ENCODE data around the gene HM13. TPM values are rescaled to one million over a fixed set of nuclear protein-coding genes. Genes with fewer than 3 reads are reported as not detected.

HM13 gene
- total and polyA plus RNA-seq, 2 of the 13 experiments (the other 11 are each of a cell fraction or from before 2014, with no cell fraction given) = 118 to 243 TPM

DNA sequence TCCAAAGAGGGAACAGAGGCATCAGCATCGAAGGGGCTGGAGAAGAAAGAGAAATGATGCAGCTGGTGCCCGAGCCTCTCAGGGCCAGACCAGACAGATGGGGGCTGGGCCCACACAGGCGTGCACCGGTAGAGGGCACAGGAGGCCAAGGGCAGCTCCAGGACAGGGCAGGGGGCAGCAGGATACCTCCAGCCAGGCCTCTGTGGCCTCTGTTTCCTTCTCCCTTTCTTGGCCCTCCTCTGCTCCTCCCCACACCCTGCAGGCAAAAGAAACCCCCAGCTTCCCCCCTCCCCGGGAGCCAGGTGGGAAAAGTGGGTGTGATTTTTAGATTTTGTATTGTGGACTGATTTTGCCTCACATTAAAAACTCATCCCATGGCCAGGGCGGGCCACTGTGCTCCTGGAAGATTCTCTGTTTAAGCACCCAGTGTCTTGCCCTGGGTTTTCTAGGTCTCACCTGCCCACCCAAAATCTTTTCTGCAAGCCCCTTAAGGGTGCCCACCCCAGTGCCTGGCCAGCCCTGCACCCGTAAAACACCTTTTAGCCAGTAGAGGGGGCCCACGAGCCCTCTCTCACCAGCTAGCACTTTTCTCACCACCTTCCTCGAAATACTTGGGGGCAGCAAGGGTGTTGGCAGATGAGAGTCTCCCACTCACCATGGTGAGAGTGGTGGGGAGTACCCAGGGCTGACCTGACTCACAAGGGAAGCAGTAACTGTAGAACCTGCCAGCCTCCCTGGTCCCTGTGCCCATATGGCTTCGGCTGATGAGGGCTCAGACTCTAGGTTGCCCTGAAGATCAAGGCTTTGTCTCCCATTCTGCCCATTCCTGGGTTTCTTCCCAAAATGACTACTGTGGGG lies 55.1 kb downstream of the HM13 start (continued):
- TF ChIP-seq, protein P1, sequence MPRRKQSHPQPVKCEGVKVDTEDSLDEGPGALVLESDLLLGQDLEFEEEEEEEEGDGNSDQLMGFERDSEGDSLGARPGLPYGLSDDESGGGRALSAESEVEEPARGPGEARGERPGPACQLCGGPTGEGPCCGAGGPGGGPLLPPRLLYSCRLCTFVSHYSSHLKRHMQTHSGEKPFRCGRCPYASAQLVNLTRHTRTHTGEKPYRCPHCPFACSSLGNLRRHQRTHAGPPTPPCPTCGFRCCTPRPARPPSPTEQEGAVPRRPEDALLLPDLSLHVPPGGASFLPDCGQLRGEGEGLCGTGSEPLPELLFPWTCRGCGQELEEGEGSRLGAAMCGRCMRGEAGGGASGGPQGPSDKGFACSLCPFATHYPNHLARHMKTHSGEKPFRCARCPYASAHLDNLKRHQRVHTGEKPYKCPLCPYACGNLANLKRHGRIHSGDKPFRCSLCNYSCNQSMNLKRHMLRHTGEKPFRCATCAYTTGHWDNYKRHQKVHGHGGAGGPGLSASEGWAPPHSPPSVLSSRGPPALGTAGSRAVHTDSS (CRISPR knock-in tag; conservative IDR thresholded peaks at IDR 0.05) = peak; percentile 85; the same call in 1 of the 2 replicates
- TF ChIP-seq ELF3 (CRISPR knock-in tag; IDR thresholded peaks at IDR 0.05) (0 out of 2 replicates have a peak, but pooled peaks have one; percentile 14), ZNF350 (CRISPR knock-in tag; IDR thresholded peaks at IDR 0.05; ENCODE audit: borderline replicate concordance, low read depth) (peak; percentile 38; the same call in 1 of the 2 replicates), CENPX (CRISPR knock-in tag; IDR thresholded peaks at IDR 0.05) (no peak), BRD4 (CRISPR knock-in tag; IDR thresholded peaks at IDR 0.05) (0 out of 2 replicates have a peak, but pooled peaks have one; percentile 44), ZNF335 (CRISPR knock-in tag; IDR thresholded peaks at IDR 0.05) (peak; percentile 97)
- TF ChIP-seq, protein P2, sequence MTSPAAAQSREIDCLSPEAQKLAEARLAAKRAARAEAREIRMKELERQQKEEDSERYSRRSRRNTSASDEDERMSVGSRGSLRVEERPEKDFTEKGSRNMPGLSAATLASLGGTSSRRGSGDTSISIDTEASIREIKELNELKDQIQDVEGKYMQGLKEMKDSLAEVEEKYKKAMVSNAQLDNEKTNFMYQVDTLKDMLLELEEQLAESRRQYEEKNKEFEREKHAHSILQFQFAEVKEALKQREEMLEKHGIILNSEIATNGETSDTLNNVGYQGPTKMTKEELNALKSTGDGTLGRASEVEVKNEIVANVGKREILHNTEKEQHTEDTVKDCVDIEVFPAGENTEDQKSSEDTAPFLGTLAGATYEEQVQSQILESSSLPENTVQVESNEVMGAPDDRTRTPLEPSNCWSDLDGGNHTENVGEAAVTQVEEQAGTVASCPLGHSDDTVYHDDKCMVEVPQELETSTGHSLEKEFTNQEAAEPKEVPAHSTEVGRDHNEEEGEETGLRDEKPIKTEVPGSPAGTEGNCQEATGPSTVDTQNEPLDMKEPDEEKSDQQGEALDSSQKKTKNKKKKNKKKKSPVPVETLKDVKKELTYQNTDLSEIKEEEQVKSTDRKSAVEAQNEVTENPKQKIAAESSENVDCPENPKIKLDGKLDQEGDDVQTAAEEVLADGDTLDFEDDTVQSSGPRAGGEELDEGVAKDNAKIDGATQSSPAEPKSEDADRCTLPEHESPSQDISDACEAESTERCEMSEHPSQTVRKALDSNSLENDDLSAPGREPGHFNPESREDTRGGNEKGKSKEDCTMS (CRISPR knock-in tag; conservative IDR thresholded peaks at IDR 0.05) = 0 out of 2 replicates have a peak, but pooled peaks have one; percentile 31
- TF ChIP-seq, protein P3, sequence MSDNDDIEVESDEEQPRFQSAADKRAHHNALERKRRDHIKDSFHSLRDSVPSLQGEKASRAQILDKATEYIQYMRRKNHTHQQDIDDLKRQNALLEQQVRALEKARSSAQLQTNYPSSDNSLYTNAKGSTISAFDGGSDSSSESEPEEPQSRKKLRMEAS (IDR thresholded peaks at IDR 0.05) = 0 out of 2 replicates have a peak, but pooled peaks have one; percentile 32
- TF ChIP-seq, protein P4, sequence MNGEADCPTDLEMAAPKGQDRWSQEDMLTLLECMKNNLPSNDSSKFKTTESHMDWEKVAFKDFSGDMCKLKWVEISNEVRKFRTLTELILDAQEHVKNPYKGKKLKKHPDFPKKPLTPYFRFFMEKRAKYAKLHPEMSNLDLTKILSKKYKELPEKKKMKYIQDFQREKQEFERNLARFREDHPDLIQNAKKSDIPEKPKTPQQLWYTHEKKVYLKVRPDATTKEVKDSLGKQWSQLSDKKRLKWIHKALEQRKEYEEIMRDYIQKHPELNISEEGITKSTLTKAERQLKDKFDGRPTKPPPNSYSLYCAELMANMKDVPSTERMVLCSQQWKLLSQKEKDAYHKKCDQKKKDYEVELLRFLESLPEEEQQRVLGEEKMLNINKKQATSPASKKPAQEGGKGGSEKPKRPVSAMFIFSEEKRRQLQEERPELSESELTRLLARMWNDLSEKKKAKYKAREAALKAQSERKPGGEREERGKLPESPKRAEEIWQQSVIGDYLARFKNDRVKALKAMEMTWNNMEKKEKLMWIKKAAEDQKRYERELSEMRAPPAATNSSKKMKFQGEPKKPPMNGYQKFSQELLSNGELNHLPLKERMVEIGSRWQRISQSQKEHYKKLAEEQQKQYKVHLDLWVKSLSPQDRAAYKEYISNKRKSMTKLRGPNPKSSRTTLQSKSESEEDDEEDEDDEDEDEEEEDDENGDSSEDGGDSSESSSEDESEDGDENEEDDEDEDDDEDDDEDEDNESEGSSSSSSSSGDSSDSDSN (CRISPR knock-in tag; IDR thresholded peaks at IDR 0.05) = peak; percentile 40
- TF ChIP-seq, protein P5, sequence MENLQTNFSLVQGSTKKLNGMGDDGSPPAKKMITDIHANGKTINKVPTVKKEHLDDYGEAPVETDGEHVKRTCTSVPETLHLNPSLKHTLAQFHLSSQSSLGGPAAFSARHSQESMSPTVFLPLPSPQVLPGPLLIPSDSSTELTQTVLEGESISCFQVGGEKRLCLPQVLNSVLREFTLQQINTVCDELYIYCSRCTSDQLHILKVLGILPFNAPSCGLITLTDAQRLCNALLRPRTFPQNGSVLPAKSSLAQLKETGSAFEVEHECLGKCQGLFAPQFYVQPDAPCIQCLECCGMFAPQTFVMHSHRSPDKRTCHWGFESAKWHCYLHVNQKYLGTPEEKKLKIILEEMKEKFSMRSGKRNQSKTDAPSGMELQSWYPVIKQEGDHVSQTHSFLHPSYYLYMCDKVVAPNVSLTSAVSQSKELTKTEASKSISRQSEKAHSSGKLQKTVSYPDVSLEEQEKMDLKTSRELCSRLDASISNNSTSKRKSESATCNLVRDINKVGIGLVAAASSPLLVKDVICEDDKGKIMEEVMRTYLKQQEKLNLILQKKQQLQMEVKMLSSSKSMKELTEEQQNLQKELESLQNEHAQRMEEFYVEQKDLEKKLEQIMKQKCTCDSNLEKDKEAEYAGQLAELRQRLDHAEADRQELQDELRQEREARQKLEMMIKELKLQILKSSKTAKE (CRISPR knock-in tag; IDR thresholded peaks at IDR 0.05; ENCODE audit: borderline replicate concordance) = peak; percentile 76
- TF ChIP-seq, protein P6, sequence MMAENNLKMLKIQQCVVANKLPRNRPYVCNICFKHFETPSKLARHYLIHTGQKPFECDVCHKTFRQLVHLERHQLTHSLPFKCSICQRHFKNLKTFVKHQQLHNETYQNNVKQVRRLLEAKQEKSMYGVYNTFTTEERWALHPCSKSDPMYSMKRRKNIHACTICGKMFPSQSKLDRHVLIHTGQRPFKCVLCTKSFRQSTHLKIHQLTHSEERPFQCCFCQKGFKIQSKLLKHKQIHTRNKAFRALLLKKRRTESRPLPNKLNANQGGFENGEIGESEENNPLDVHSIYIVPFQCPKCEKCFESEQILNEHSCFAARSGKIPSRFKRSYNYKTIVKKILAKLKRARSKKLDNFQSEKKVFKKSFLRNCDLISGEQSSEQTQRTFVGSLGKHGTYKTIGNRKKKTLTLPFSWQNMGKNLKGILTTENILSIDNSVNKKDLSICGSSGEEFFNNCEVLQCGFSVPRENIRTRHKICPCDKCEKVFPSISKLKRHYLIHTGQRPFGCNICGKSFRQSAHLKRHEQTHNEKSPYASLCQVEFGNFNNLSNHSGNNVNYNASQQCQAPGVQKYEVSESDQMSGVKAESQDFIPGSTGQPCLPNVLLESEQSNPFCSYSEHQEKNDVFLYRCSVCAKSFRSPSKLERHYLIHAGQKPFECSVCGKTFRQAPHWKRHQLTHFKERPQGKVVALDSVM (CRISPR knock-in tag; IDR thresholded peaks at IDR 0.05) = peak; percentile 34; the same call in 1 of the 2 replicates
- TF ChIP-seq, protein P7, sequence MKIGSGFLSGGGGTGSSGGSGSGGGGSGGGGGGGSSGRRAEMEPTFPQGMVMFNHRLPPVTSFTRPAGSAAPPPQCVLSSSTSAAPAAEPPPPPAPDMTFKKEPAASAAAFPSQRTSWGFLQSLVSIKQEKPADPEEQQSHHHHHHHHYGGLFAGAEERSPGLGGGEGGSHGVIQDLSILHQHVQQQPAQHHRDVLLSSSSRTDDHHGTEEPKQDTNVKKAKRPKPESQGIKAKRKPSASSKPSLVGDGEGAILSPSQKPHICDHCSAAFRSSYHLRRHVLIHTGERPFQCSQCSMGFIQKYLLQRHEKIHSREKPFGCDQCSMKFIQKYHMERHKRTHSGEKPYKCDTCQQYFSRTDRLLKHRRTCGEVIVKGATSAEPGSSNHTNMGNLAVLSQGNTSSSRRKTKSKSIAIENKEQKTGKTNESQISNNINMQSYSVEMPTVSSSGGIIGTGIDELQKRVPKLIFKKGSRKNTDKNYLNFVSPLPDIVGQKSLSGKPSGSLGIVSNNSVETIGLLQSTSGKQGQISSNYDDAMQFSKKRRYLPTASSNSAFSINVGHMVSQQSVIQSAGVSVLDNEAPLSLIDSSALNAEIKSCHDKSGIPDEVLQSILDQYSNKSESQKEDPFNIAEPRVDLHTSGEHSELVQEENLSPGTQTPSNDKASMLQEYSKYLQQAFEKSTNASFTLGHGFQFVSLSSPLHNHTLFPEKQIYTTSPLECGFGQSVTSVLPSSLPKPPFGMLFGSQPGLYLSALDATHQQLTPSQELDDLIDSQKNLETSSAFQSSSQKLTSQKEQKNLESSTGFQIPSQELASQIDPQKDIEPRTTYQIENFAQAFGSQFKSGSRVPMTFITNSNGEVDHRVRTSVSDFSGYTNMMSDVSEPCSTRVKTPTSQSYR (CRISPR knock-in tag; IDR thresholded peaks at IDR 0.05; ENCODE audit: borderline replicate concordance) = peak; percentile 90

All from HepG2 (cell line).